Fibroblast of peridontal ligament (primary cell): ENCODE results near the gene AGBL1.

Experiments
- DNase-seq: peaks from one replicate; pipeline ENCODE4 v3.0.0-alpha.2; 2010; ENCODE audit errors: extremely low read depth

The AGBL1 gene

DNA sequence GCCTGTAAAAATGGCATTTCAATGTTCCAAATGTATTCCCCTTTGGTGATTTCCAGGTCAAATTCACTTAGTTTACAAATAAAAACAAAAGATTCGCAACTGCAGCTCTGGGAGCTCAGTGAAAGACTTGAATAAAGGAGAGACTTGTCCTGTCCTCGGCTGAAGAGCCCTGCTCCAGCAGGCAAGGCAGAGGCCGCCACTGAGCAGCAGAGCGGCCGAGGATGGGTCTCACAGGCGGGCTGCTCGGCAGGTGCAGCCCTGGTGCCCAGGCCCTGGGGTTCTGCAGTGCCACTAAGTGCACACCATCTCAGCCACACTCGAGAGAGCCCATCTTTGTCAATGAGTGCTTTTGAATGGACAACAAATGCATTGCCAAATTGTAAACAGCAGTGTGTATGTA, 856.2 kb downstream of the AGBL1 start:
- no peak for DNase-seq

DNA sequence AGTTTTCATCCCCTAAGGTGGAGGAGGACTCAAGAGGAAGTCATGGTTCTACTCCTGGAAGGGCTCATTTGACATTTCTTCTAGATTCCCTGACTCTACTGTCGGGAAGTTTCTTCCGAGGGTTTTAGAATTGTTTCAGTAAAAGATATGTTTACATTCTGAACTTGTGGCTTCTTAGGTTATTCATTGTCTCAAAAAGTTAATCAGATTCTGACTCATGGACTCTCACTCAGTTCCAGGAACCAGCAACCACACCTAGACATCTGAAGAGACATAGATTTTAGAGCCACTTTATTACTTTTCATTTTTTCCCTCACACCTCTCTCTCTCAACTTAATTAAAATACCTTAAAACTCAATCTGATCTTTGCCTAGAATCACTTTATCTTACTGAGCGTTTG, 862.6 kb downstream of the AGBL1 start:
- DNase-seq: no peak

- DNase-seq: no peak
These were observed 869.0 kb downstream of the AGBL1 start for GRCh38 chr15:86948719-86949118.

DNA sequence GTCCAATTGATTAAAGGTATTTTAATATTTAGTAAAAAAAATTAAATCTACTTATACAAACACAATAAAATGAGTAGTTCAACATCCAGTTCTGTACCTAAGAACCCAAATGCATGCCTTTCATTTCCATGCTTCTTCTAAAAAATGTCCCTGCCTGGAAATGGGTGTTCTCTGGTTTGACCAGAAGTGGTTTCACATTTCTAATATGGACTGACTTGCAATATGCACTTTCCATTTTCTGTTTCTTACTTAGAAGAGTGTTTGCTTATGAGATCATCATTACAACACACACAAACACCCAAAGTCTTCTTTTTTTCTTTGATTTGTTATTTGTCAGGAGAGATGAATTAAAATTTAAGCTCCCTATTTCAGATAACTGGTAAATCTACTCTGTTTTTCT, 879.6 kb downstream of the AGBL1 start:
- DNase-seq: no peak

DNA sequence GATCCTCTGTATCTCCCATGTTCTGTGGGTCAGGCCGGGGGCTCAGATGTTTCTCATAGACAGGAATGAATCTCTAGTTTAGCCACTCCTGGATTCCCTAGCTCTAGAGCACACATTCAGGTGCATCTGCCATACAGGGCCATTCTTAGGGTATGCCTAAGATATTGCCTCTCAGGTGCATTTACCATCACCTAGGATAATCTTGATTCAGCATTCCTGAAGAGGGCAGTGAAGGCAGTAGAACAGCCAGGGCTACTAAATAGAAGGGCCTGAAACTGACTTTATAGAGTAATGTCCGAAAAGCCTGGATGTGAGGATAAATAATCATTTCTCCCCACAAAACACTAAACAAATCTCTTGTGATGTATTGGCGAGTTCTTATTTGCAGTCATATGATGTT, 882.0 kb downstream of the AGBL1 start:
- DNase-seq: no peak

- no peak for DNase-seq
These were observed 884.6 kb downstream of the AGBL1 start for GRCh38 chr15:86964271-86964670.

DNA sequence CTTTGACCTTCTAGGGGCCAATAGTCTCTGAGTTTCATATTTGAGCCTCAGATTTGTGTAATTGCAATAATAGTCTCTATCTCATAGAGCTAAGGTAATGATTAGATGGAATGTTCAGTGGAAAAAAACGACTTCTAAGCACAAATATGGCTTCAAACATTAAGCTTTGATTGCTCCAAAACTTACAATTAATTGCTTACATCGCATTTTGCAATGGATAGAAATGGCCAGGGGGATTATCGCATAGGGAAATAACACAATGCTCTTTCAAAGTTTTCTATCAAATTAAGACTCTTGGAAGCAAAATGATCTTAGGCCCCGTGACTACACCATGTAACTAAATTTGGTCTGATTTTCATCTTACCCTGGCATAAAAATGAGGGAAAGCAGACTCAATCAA, 888.6 kb downstream of the AGBL1 start:
- no peak for DNase-seq

GRCh38 chr15:86969364-86969763, 889.7 kb downstream of the AGBL1 start:
- no peak for DNase-seq

- no peak for DNase-seq
These were observed 893.7 kb downstream of the AGBL1 start for GRCh38 chr15:86973284-86973844.

GRCh38 chr15:86988033-86988432, 908.4 kb downstream of the AGBL1 start:
- no peak for DNase-seq

- no peak for DNase-seq
These were observed 942.1 kb downstream of the AGBL1 start for GRCh38 chr15:87021751-87022150.

DNA sequence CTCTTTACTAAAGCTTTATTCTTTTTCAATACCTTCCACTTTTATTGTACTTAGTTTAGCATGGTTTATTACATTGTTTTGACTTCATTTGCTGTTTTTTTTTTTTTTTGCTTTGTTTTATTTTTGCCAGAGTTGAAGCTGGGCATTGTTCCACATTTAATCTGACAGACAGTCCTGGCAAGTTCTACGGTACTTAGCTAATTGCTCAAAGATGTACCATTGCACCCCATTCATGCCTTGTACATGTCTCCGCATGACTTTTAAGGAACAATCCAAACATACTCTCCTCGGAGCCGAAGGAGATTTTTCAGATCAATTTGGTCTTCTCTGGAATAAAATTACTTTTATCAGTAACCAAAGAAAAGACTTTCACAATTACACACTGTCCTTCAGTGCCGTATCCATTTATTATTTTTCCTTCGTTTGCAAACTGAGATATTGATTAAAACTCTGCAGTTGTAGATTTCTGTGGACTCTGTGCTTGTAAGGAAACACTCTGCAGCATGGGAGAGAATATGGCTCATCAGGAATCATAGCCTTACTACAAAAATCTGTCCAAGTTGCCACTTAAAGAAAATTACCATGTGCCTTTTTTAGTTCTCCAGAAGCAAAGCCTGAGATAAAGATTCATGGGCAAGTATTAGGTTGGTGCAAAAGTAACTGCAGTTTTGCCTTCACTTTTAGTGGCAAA, 952.0 kb downstream of the AGBL1 start:
- DNase-seq: peak; percentile 58

- DNase-seq: no peak
These were observed 952.6 kb downstream of the AGBL1 start for GRCh38 chr15:87032295-87032694.

- DNase-seq: peak; percentile 11
These were observed 953.4 kb downstream of the AGBL1 start for GRCh38 chr15:87033056-87033455.

DNA sequence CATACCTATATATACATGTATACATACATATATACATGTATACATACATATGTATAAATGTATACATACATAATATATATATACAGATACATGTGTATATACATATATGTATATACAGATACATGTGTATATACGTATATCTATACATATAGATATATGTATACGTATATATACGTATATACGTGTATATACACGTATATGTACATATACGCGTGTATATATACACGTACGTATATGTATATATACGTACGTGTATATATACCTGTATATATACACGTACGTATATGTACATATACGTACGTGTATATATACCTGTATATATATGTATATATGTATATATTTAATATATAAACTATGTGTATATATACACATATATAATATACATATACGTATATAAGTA, 955.2 kb downstream of the AGBL1 start:
- no peak for DNase-seq

- peak; percentile 25 for DNase-seq
These were observed 958.7 kb downstream of the AGBL1 start for GRCh38 chr15:87038404-87038803.

GRCh38 chr15:87042619-87043018, 962.9 kb downstream of the AGBL1 start:
- peak; percentile 18 for DNase-seq

DNA sequence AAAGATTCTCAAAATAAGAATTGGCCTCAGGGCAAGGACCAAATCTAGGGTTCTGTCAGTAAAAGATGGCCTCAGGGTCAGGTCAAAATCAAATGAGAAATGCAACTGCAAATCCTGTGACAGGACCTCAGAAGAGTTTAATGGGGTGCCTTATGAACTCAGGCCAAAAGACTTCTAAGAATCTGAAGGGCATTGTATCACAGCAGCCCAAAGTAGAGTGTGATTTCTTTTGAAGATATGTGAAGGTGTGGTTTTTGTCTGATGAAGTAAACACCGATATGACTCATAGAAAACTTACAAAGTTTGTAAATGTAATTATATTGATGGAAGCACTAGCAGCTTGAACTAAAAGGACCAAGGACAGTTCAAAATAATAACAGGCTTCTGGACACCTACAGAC, 966.1 kb downstream of the AGBL1 start:
- no peak for DNase-seq

DNA sequence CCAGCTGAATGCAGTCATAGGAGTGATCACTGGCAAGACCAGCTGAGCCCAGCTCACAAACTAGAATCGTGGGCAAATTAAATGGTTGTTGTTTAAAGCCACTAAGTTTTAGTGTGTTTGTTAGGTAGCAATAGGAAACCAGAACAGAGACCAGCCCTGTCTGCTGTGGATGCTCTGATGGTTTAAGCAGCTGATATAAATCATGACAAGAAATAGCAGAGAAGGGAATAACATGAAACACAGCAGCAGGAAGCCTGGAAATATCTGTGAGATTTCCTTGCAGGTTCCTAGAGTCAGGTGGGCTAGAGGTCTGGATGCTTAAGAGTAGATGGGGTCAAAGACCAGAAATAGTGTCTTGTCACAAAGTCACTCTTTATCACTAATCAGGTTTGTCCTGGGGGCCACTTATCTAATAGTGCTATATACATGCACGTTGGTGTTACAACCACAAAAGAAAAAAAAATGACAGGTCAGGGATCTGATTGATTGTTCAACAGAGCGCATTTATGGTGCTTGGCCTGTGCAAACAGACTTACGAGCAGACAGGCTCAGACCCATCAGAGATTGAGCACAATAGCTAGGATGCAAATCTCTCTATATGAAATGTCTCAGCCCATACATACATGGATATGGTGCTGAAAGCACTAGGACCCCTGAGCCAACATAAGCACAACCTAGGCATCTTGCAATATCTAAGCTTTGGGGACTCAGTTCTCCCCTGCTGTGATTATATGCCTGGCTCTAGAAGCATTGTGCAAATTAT, 967.7 kb downstream of the AGBL1 start:
- DNase-seq: no peak
